ENCODE results near the gene MRPL20. TPM values are rescaled to one million over a fixed set of nuclear protein-coding genes. Genes with fewer than 3 reads are reported as not detected.
"Not testable (repeated sequence)": the region's sequence is repeated elsewhere in the genome, so short reads cannot be mapped to it uniquely, and the experiment has no call there.

MRPL20 gene
- total RNA-seq, 2 donors from 2014 or later: 160 to 218 TPM

- DNase-seq (ENCODE audit: low spot score): peak; percentile 78
- Histone ChIP-seq H3K27ac (peak overlapping the region; percentile 81 to 87), H3K9me3 (no peaks in the 10 kb centered on the region), H3K27me3 (no peaks in the 10 kb centered on the region), H3K36me3 (no peaks in the 10 kb centered on the region), H3K4me3 (peak overlapping the region in 1 of 2 donors; percentile 13), H3K4me1 (peaks cover 0 to 65% of the 10 kb centered on the region in 2 donors)
- peak in 1 of 2 donors; percentile 35 for TF ChIP-seq CTCF (IDR thresholded peaks at IDR 0.05)
Measured at GRCh38 chr1:1430114-1430982, 23.3 kb upstream of the MRPL20 start.

GRCh38 chr1:1429671-1430073 lies 22.6 kb upstream of the MRPL20 start:
- TF ChIP-seq CTCF (IDR thresholded peaks at IDR 0.05): no peak
- Histone ChIP-seq H3K27ac (peak overlapping the region; percentile 81 to 87), H3K36me3 (no peaks in the 10 kb centered on the region), H3K27me3 (no peaks in the 10 kb centered on the region), H3K4me1 (peaks cover 0 to 58% of the 10 kb centered on the region in 2 donors), H3K9me3 (no peaks in the 10 kb centered on the region), H3K4me3 (no peak overlapping the region)
- no peak for DNase-seq (ENCODE audit: low spot score)

GRCh38 chr1:1428967-1429366 lies 21.9 kb upstream of the MRPL20 start:
- H3K36me3 ChIP-seq; H3K27me3 ChIP-seq; H3K9me3 ChIP-seq; H3K4me3 ChIP-seq; DNase-seq (ENCODE audit: low spot score): not testable (repeated sequence)
- Histone ChIP-seq H3K27ac (peak overlapping the region in 1 of 2 donors; percentile 87), H3K4me1 (peaks cover 0 to 51% of the 10 kb centered on the region in 2 donors)

- Histone ChIP-seq H3K27ac (no peak overlapping the region), H3K9me3 (no peaks in the 10 kb centered on the region), H3K4me3 (no peak overlapping the region), H3K4me1 (peaks cover 0 to 43% of the 10 kb centered on the region in 2 donors), H3K36me3 (no peaks in the 10 kb centered on the region), H3K27me3 (no peaks in the 10 kb centered on the region)
- no peak for TF ChIP-seq CTCF (IDR thresholded peaks at IDR 0.05)
- DNase-seq (ENCODE audit: low spot score): no peak
Measured at GRCh38 chr1:1428174-1428573, 21.1 kb upstream of the MRPL20 start.

GRCh38 chr1:1427820-1428148 lies 20.7 kb upstream of the MRPL20 start:
- Histone ChIP-seq H3K4me1 (peaks cover 0 to 39% of the 10 kb centered on the region in 2 donors), H3K27ac (no peak overlapping the region)
- no peak for TF ChIP-seq CTCF (IDR thresholded peaks at IDR 0.05)

GRCh38 chr1:1427106-1427819 lies 20.2 kb upstream of the MRPL20 start:
- H3K27ac ChIP-seq: no peak overlapping the region
- H3K36me3 ChIP-seq: no peaks in the 10 kb centered on the region
- H3K4me1 ChIP-seq: peaks cover 0 to 34% of the 10 kb centered on the region in 2 donors
- no peaks in the 10 kb centered on the region for H3K27me3 ChIP-seq
- TF ChIP-seq CTCF (IDR thresholded peaks at IDR 0.05): no peak
- peak overlapping the region; percentile 38 to 52 for H3K4me3 ChIP-seq
- H3K9me3 ChIP-seq: no peaks in the 10 kb centered on the region
- DNase-seq (ENCODE audit: low spot score): no peak

More at GRCh38 chr1:1427820-1428148, 20.7 kb upstream of the MRPL20 start:
- H3K4me3 ChIP-seq: peak overlapping the region; percentile 38 to 52
- DNase-seq (ENCODE audit: low spot score): no peak
- H3K27me3 ChIP-seq: no peaks in the 10 kb centered on the region
- H3K9me3 ChIP-seq: no peaks in the 10 kb centered on the region
- H3K36me3 ChIP-seq: no peaks in the 10 kb centered on the region

All from right atrium auricular region (tissue), 2 donors.